ENCODE data around the gene GGCX. TPM values are rescaled to one million over a fixed set of nuclear protein-coding genes. Genes with fewer than 3 reads are reported as not detected.

GGCX gene
- total and polyA plus RNA-seq, 2 of the 13 experiments (the other 11 are each of a cell fraction or from before 2014, with no cell fraction given), result 72.5 to 103 TPM

GRCh38 chr2:85601771-85602475 lies 40.6 kb upstream of the GGCX start (continued):
- TF ChIP-seq FOXC1 (CRISPR knock-in tag; IDR thresholded peaks at IDR 0.05; ENCODE audit: borderline replicate concordance) (no peak; the same call in 1 of the 2 replicates), ZNF646 (CRISPR knock-in tag; IDR thresholded peaks at IDR 0.05) (no peak), ESRRA (CRISPR knock-in tag; IDR thresholded peaks at IDR 0.05; ENCODE audit: low read depth) (no peak), BRD4 (CRISPR knock-in tag; IDR thresholded peaks at IDR 0.05) (peak; percentile 35), IKZF4 (CRISPR knock-in tag; IDR thresholded peaks at IDR 0.05; ENCODE audit: borderline replicate concordance, low read depth, not compliant biosample characterization) (no peak), HNRNPUL1 (IDR thresholded peaks at IDR 0.05; ENCODE audit: low read depth, low read length) (no peak)
- TF ChIP-seq, protein P1, sequence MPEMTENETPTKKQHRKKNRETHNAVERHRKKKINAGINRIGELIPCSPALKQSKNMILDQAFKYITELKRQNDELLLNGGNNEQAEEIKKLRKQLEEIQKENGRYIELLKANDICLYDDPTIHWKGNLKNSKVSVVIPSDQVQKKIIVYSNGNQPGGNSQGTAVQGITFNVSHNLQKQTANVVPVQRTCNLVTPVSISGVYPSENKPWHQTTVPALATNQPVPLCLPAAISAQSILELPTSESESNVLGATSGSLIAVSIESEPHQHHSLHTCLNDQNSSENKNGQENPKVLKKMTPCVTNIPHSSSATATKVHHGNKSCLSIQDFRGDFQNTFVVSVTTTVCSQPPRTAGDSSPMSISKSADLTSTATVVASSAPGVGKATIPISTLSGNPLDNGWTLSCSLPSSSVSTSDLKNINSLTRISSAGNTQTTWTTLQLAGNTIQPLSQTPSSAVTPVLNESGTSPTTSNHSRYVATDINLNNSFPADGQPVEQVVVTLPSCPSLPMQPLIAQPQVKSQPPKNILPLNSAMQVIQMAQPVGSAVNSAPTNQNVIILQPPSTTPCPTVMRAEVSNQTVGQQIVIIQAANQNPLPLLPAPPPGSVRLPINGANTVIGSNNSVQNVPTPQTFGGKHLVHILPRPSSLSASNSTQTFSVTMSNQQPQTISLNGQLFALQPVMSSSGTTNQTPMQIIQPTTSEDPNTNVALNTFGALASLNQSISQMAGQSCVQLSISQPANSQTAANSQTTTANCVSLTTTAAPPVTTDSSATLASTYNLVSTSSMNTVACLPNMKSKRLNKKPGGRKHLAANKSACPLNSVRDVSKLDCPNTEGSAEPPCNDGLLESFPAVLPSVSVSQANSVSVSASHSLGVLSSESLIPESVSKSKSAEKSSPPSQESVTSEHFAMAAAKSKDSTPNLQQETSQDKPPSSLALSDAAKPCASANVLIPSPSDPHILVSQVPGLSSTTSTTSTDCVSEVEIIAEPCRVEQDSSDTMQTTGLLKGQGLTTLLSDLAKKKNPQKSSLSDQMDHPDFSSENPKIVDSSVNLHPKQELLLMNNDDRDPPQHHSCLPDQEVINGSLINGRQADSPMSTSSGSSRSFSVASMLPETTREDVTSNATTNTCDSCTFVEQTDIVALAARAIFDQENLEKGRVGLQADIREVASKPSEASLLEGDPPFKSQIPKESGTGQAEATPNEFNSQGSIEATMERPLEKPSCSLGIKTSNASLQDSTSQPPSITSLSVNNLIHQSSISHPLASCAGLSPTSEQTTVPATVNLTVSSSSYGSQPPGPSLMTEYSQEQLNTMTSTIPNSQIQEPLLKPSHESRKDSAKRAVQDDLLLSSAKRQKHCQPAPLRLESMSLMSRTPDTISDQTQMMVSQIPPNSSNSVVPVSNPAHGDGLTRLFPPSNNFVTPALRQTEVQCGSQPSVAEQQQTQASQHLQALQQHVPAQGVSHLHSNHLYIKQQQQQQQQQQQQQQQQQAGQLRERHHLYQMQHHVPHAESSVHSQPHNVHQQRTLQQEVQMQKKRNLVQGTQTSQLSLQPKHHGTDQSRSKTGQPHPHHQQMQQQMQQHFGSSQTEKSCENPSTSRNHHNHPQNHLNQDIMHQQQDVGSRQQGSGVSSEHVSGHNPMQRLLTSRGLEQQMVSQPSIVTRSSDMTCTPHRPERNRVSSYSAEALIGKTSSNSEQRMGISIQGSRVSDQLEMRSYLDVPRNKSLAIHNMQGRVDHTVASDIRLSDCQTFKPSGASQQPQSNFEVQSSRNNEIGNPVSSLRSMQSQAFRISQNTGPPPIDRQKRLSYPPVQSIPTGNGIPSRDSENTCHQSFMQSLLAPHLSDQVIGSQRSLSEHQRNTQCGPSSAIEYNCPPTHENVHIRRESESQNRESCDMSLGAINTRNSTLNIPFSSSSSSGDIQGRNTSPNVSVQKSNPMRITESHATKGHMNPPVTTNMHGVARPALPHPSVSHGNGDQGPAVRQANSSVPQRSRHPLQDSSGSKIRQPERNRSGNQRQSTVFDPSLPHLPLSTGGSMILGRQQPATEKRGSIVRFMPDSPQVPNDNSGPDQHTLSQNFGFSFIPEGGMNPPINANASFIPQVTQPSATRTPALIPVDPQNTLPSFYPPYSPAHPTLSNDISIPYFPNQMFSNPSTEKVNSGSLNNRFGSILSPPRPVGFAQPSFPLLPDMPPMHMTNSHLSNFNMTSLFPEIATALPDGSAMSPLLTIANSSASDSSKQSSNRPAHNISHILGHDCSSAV (CRISPR knock-in tag; IDR thresholded peaks at IDR 0.05; ENCODE audit: borderline replicate concordance), result no peak
- TF ChIP-seq, protein P2, sequence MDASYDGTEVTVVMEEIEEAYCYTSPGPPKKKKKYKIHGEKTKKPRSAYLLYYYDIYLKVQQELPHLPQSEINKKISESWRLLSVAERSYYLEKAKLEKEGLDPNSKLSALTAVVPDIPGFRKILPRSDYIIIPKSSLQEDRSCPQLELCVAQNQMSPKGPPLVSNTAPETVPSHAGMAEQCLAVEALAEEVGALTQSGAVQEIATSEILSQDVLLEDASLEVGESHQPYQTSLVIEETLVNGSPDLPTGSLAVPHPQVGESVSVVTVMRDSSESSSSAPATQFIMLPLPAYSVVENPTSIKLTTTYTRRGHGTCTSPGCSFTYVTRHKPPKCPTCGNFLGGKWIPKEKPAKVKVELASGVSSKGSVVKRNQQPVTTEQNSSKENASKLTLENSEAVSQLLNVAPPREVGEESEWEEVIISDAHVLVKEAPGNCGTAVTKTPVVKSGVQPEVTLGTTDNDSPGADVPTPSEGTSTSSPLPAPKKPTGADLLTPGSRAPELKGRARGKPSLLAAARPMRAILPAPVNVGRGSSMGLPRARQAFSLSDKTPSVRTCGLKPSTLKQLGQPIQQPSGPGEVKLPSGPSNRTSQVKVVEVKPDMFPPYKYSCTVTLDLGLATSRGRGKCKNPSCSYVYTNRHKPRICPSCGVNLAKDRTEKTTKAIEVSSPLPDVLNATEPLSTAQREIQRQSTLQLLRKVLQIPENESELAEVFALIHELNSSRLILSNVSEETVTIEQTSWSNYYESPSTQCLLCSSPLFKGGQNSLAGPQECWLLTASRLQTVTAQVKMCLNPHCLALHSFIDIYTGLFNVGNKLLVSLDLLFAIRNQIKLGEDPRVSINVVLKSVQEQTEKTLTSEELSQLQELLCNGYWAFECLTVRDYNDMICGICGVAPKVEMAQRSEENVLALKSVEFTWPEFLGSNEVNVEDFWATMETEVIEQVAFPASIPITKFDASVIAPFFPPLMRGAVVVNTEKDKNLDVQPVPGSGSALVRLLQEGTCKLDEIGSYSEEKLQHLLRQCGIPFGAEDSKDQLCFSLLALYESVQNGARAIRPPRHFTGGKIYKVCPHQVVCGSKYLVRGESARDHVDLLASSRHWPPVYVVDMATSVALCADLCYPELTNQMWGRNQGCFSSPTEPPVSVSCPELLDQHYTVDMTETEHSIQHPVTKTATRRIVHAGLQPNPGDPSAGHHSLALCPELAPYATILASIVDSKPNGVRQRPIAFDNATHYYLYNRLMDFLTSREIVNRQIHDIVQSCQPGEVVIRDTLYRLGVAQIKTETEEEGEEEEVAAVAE (CRISPR knock-in tag; IDR thresholded peaks at IDR 0.05; ENCODE audit: borderline replicate concordance), result no peak; the same call in 1 of the 2 replicates

Measured in HepG2 (cell line).